Fibroblast of lung (primary cell): Measurements from ENCODE around the gene AASS.

ENCODE experiments used
- CTCF ChIP-seq, 2 donors: IDR thresholded peaks in 1 of 2; conservative IDR thresholded peaks in 1 of 2; 1 replicate in 1 of 2; 2 replicates in 1 of 2; pipeline ENCODE4 v1.5.1; 2011 to 2012; ENCODE audit warnings: low read length in 2 of 2, control low read depth in 1 of 2, inconsistent platforms in 1 of 2, low read depth in 1 of 2, mild to moderate bottlenecking in 1 of 2
- EZH2 ChIP-seq: IDR thresholded peaks from 2 replicates; pipeline ENCODE4 v1.5.1; 2012; ENCODE audit warnings: low read length, control low read depth, mild to moderate bottlenecking; ENCODE audit errors: missing control alignments

- TF ChIP-seq CTCF (conservative IDR thresholded peaks at IDR 0.05 in 1 of 2, IDR thresholded peaks at IDR 0.05 in 1 of 2; ENCODE audit: low read depth in 1 of 2, low read length in 2 of 2): no peak
- no peak for TF ChIP-seq EZH2
Measured at GRCh38 chr7:122067077-122067476, 77.0 kb downstream of the AASS start.
